OCI-LY7 (cell line): Measurements from ENCODE around the gene PABPN1L. TPM values are rescaled to one million over a fixed set of nuclear protein-coding genes. Genes with fewer than 3 reads are reported as not detected.

ENCODE experiments used
- BruUV-seq: library from RNA; stranded (reverse); fragments of 400-500 nt; replicated peaks from 2 replicates; lab custom pipeline; 2021; lab: Mats Ljungman, UMichigan
- CTCF ChIA-PET: fragments of 300-600 bp; sonication (Branson Sonifier 250); formaldehyde crosslinking; loops from one replicate; lab custom pipeline; 2022; ENCODE audit warnings: antibody characterized with exemption; ENCODE audit not compliant: unreplicated experiment; lab: Charles Lee
- POLR2A ChIA-PET: fragments of 300-600 bp; sonication (Branson Sonifier 250); formaldehyde crosslinking; loops from one replicate; lab custom pipeline; 2022; ENCODE audit warnings: antibody characterized with exemption; lab: Charles Lee
- DNase-seq: peaks from one replicate; pipeline ENCODE4 v3.0.0-alpha.2; 2015; ENCODE audit warnings: low spot score
- H2AFZ ChIP-seq: fragments of 200-600 bp; sonication (generic), shearing (Covaris generic); 2 replicates; pipeline ENCODE4 v1.6.1; 2014; ENCODE audit warnings: mild to moderate bottlenecking, antibody characterized with exemption, low read length, moderate library complexity
- H3K27ac ChIP-seq: fragments of 200-600 bp; sonication (generic); 2 replicates; pipeline ENCODE4 v1.5.1; 2014; ENCODE audit warnings: mixed run types, low read depth, mild to moderate bottlenecking, moderate library complexity, low read length, inconsistent platforms; ENCODE audit not compliant: poor library complexity, severe bottlenecking
- H3K36me3 ChIP-seq: fragments of 200-600 bp; sonication (generic); 2 replicates; pipeline ENCODE4 v1.6.1; 2014; ENCODE audit warnings: mild to moderate bottlenecking, antibody characterized with exemption, low read length, moderate library complexity, mixed read lengths; ENCODE audit not compliant: insufficient read depth
- H3K4me1 ChIP-seq: fragments of 200-600 bp; sonication (generic); 2 replicates; pipeline ENCODE4 v1.5.1; 2014; ENCODE audit warnings: mild to moderate bottlenecking, low read length; ENCODE audit not compliant: insufficient read depth, poor library complexity, severe bottlenecking
- H3K4me2 ChIP-seq: fragments of 200-600 bp; sonication (generic); 2 replicates; pipeline ENCODE4 v1.6.1; 2014; ENCODE audit warnings: mild to moderate bottlenecking, low read length
- H3K4me3 ChIP-seq: fragments of 200-600 bp; sonication (generic); 2 replicates; pipeline ENCODE4 v1.5.1; 2014; ENCODE audit warnings: mild to moderate bottlenecking, low read depth, low read length; ENCODE audit not compliant: poor library complexity, severe bottlenecking
- H3K79me2 ChIP-seq: fragments of 200-600 bp; sonication (generic); 2 replicates; pipeline ENCODE4 v1.6.1; 2016; ENCODE audit warnings: low read depth, mild to moderate bottlenecking, low read length, moderate library complexity, mixed read lengths; ENCODE audit not compliant: insufficient read depth
- H3K9me2 ChIP-seq: fragments of 200-600 bp; sonication (generic); 2 replicates; pipeline ENCODE4 v1.6.1; 2016; ENCODE audit warnings: mild to moderate bottlenecking, low read length, mixed read lengths; ENCODE audit not compliant: insufficient read depth
- H3K9me3 ChIP-seq: fragments of 200-600 bp; sonication (generic); 2 replicates; pipeline ENCODE4 v1.6.1; 2014; ENCODE audit warnings: mild to moderate bottlenecking, mixed run types, low read length, mixed read lengths
- H4K20me1 ChIP-seq: fragments of 200-600 bp; sonication (generic); 2 replicates; pipeline ENCODE4 v1.6.1; 2014; ENCODE audit warnings: mild to moderate bottlenecking, antibody characterized with exemption, low read length, moderate library complexity, mixed read lengths; ENCODE audit not compliant: insufficient read depth
- CTCF ChIP-seq: fragments of 200-600 bp; sonication (generic); conservative IDR thresholded peaks from 2 replicates; pipeline ENCODE4 v1.5.1; 2014; ENCODE audit warnings: mild to moderate bottlenecking, antibody characterized with exemption, low read length, moderate library complexity, mixed read lengths
- EZH2phosphoT487 ChIP-seq: fragments of 200-600 bp; sonication (generic); IDR thresholded peaks from 2 replicates; pipeline ENCODE4 v1.6.1; 2018; ENCODE audit warnings: low read depth, borderline replicate concordance, mild to moderate bottlenecking, mixed run types, antibody characterized with exemption, low read length, moderate library complexity, mixed read lengths
- intact Hi-C: fragments of 100-400 bp; cut with micrococcal nuclease; formaldehyde crosslinking; loops from one replicate; pipeline ENCODE4 v1.10.0; 2022; ENCODE audit not compliant: unreplicated experiment
- total RNA-seq, 2 experiments: library from RNA; depleted of rRNA in 1 of 2; stranded (reverse); fragments of >200 nt in 1 of 2; shearing (Covaris generic) in 1 of 2; gene quantifications; 2 replicates each; pipeline ENCODE4 v1.2.3, GENCODE V29; 2014 to 2022

Gene PABPN1L
- total RNA-seq, 2 experiments from 2014 or later, result 0.38 TPM; not detected in 1

- ChIA-PET POLR2A (interaction anchor here (0.7 kb wide), 1 partner anchor 13 kb away, joined by 3 read pairs; no protein-coding TSS in a partner anchor), CTCF (no interaction called here)
- H3K4me1 ChIP-seq, result peaks cover 25% of the 10 kb centered on the region
- H3K9me3 ChIP-seq, result no peaks in the 10 kb centered on the region
- H3K9me2 ChIP-seq, result no peaks in the 10 kb centered on the region
- H3K4me3 ChIP-seq, result peak overlapping the region; percentile 83
- peak; percentile 7 for DNase-seq
- intact Hi-C loops, result loop anchor here (5.0 kb wide), 1 partner anchor 111 kb away; no protein-coding TSS in a partner anchor
- H3K36me3 ChIP-seq, result peaks cover 23% of the 10 kb centered on the region; the same call in 1 of the 2 replicates
- no TSS peak for BruUV-seq
- H4K20me1 ChIP-seq, result 0 out of 2 replicates have a peak, but pooled peaks cover 4% of the 10 kb centered on the region
- peak overlapping the region; percentile 58 for H3K4me2 ChIP-seq
- no peaks in the 10 kb centered on the region; the same call in 1 of the 2 replicates for H3K79me2 ChIP-seq
- H3K27ac ChIP-seq, result no peak overlapping the region
- H2AFZ ChIP-seq, result no peak overlapping the region; the same call in 1 of the 2 replicates
- TF ChIP-seq CTCF (no peak), EZH2phosphoT487 (no peak)
Observed at GRCh38 chr16:88856122-88856827, 10.2 kb downstream of the PABPN1L start.

GRCh38 chr16:88855736-88856121 lies 10.7 kb downstream of the PABPN1L start:
- Histone ChIP-seq H3K27ac (no peak overlapping the region), H3K4me1 (peaks cover 25% of the 10 kb centered on the region), H3K9me3 (no peaks in the 10 kb centered on the region), H3K9me2 (no peaks in the 10 kb centered on the region), H2AFZ (no peak overlapping the region), H3K36me3 (peaks cover 20% of the 10 kb centered on the region; the same call in 1 of the 2 replicates), H3K4me2 (peak overlapping the region; percentile 58), H4K20me1 (0 out of 2 replicates have a peak, but pooled peaks cover 4% of the 10 kb centered on the region), H3K4me3 (peak overlapping the region; percentile 83), H3K79me2 (no peaks in the 10 kb centered on the region; the same call in 1 of the 2 replicates)
- ChIA-PET CTCF (no interaction called here), POLR2A (no interaction called here)
- TF ChIP-seq EZH2phosphoT487 (no peak), CTCF (no peak)
- intact Hi-C loops, result loop anchor here (5.0 kb wide), 1 partner anchor 112 kb away; no protein-coding TSS in a partner anchor
- DNase-seq, result no peak
- BruUV-seq, result no TSS peak
